H9 (cell line): ENCODE data around the gene CR1L. TPM values are rescaled to one million over a fixed set of nuclear protein-coding genes. Genes with fewer than 3 reads are reported as not detected.

ENCODE experiments used
- DNase-seq: peaks from one replicate; pipeline ENCODE4 v3.0.0-alpha.2; 2017
- H2AFZ ChIP-seq: one replicate; pipeline ENCODE4 v1.6.1; 2013; ENCODE audit warnings: mild to moderate bottlenecking, low read length, control low read depth, moderate library complexity
- H2AK5ac ChIP-seq: 2 replicates; pipeline ENCODE4 v1.6.1; 2013; ENCODE audit warnings: low read length, control low read depth, mixed read lengths; ENCODE audit not compliant: insufficient read length
- H2BK120ac ChIP-seq: one replicate; pipeline ENCODE4 v1.6.1; 2013; ENCODE audit warnings: low read depth, mild to moderate bottlenecking, low read length, control low read depth, inconsistent platforms; ENCODE audit not compliant: poor library complexity, severe bottlenecking
- H2BK12ac ChIP-seq: 2 replicates; pipeline ENCODE4 v1.6.1; 2013; ENCODE audit warnings: low read length, control low read depth, mixed read lengths, low read depth; ENCODE audit not compliant: insufficient read length
- H2BK15ac ChIP-seq: 2 replicates; pipeline ENCODE4 v1.6.1; 2013; ENCODE audit warnings: low read depth, low read length, control low read depth
- H2BK20ac ChIP-seq: one replicate; pipeline ENCODE4 v1.6.1; 2013; ENCODE audit warnings: low read depth, mild to moderate bottlenecking, low read length, control low read depth, inconsistent platforms; ENCODE audit not compliant: poor library complexity, severe bottlenecking
- H2BK5ac ChIP-seq: 2 replicates; pipeline ENCODE4 v1.6.1; 2013; ENCODE audit warnings: low read length, control low read depth, mixed read lengths; ENCODE audit not compliant: insufficient read length
- H3K14ac ChIP-seq: 2 replicates; pipeline ENCODE4 v1.6.1; 2013; ENCODE audit warnings: low read length, control low read depth; ENCODE audit not compliant: insufficient read depth
- H3K18ac ChIP-seq: 2 replicates; pipeline ENCODE4 v1.6.1; 2013; ENCODE audit warnings: low read depth, mild to moderate bottlenecking, mixed read lengths, low read length, control low read depth; ENCODE audit not compliant: insufficient read length
- H3K23ac ChIP-seq: 2 replicates; pipeline ENCODE4 v1.6.1; 2013; ENCODE audit warnings: low read length, control low read depth, mixed read lengths, low read depth; ENCODE audit not compliant: insufficient read length
- H3K23me2 ChIP-seq: 2 replicates; pipeline ENCODE4 v1.6.1; 2013; ENCODE audit warnings: low read depth, mild to moderate bottlenecking, mixed read lengths, low read length, control low read depth; ENCODE audit not compliant: insufficient read length, poor library complexity, severe bottlenecking
- H3K27ac ChIP-seq: 2 replicates; pipeline ENCODE4 v1.5.1; 2013; ENCODE audit warnings: low read length, control low read depth, mixed read lengths, low read depth; ENCODE audit not compliant: insufficient read length
- H3K27me3 ChIP-seq: 2 replicates; pipeline ENCODE4 v1.6.1; 2013; ENCODE audit warnings: low read length, control low read depth, inconsistent platforms; ENCODE audit not compliant: insufficient read depth
- H3K4ac ChIP-seq: 2 replicates; pipeline ENCODE4 v1.6.1; 2013; ENCODE audit warnings: low read depth, mild to moderate bottlenecking, control low read depth, inconsistent platforms, low read length, moderate library complexity
- H3K4me1 ChIP-seq: 2 replicates; pipeline ENCODE4 v1.6.1; 2013; ENCODE audit warnings: low read length, control low read depth, inconsistent platforms; ENCODE audit not compliant: insufficient read depth
- H3K4me2 ChIP-seq: 2 replicates; pipeline ENCODE4 v1.6.1; 2013; ENCODE audit warnings: low read length, control low read depth, mixed read lengths; ENCODE audit not compliant: insufficient read length, insufficient read depth
- H3K56ac ChIP-seq: 2 replicates; pipeline ENCODE4 v1.6.1; 2013; ENCODE audit warnings: low read depth, mild to moderate bottlenecking, mixed read lengths, low read length, control low read depth; ENCODE audit not compliant: insufficient read length
- H3K79me1 ChIP-seq: 2 replicates; pipeline ENCODE4 v1.6.1; 2013; ENCODE audit warnings: low read depth, mild to moderate bottlenecking, moderate library complexity, low read length, control low read depth, inconsistent platforms; ENCODE audit not compliant: insufficient read depth, poor library complexity, severe bottlenecking
- H3K79me2 ChIP-seq: 2 replicates; pipeline ENCODE4 v1.6.1; 2013; ENCODE audit warnings: low read length, control low read depth, inconsistent platforms; ENCODE audit not compliant: insufficient read depth
- H3K9ac ChIP-seq: 2 replicates; pipeline ENCODE4 v1.6.1; 2013; ENCODE audit warnings: low read length, control low read depth, mixed read lengths; ENCODE audit not compliant: insufficient read length; ENCODE audit errors: extremely low read depth
- H3K9me3 ChIP-seq: one replicate; pipeline ENCODE4 v1.6.1; 2013; ENCODE audit warnings: low read depth, low read length, inconsistent platforms; ENCODE audit not compliant: control insufficient read depth
- H3T11ph ChIP-seq: one replicate; pipeline ENCODE4 v1.6.1; 2013; ENCODE audit warnings: mild to moderate bottlenecking, low read length, control low read depth, inconsistent platforms
- H4K20me1 ChIP-seq: one replicate; pipeline ENCODE4 v1.6.1; 2013; ENCODE audit not compliant: control insufficient read depth, insufficient read length, insufficient read depth
- H4K5ac ChIP-seq: 2 replicates; pipeline ENCODE4 v1.6.1; 2013; ENCODE audit warnings: low read depth, mild to moderate bottlenecking, mixed read lengths, low read length, control low read depth; ENCODE audit not compliant: insufficient read length
- H4K8ac ChIP-seq: replicated peaks from 2 replicates; pipeline ENCODE4 v1.6.1; 2013; ENCODE audit warnings: low read length, control low read depth, mixed read lengths, low read depth; ENCODE audit not compliant: insufficient read length
- H4K91ac ChIP-seq: 2 replicates; pipeline ENCODE4 v1.6.1; 2013; ENCODE audit warnings: low read depth, mild to moderate bottlenecking, moderate library complexity, mixed read lengths, low read length, control low read depth; ENCODE audit not compliant: insufficient read length
- H3K27ac Mint-ChIP-seq, 3 experiments: 2 replicates in 2 of 3; 3 replicates in 1 of 3; pipeline ENCODE4 v1.8.0; 2020 to 2021; ENCODE audit warnings: mixed read lengths in 3 of 3, mild to moderate bottlenecking in 1 of 3, moderate library complexity in 1 of 3
- H3K27me3 Mint-ChIP-seq: 2 replicates; pipeline ENCODE4 v1.8.0; 2021; ENCODE audit warnings: low read depth, mild to moderate bottlenecking, moderate library complexity, mixed read lengths
- H3K36me3 Mint-ChIP-seq, 3 experiments: 2 replicates in 2 of 3; 3 replicates in 1 of 3; pipeline ENCODE4 v1.8.0; 2020 to 2021; ENCODE audit warnings: low read depth in 3 of 3, mixed read lengths in 3 of 3; ENCODE audit not compliant: insufficient read depth in 1 of 3
- H3K4me1 Mint-ChIP-seq, 2 experiments: 2 replicates each; pipeline ENCODE4 v1.8.0; 2020; ENCODE audit warnings: mixed read lengths in 2 of 2
- H3K4me3 Mint-ChIP-seq, 2 experiments: 2 replicates in 1 of 2; 3 replicates in 1 of 2; pipeline ENCODE4 v1.8.0; 2020 to 2021; ENCODE audit warnings: mild to moderate bottlenecking in 2 of 2, mixed read lengths in 2 of 2, moderate library complexity in 1 of 2
- H3K9me3 Mint-ChIP-seq, 2 experiments: 2 replicates in 1 of 2; 3 replicates in 1 of 2; pipeline ENCODE4 v1.8.0; 2020; ENCODE audit warnings: mild to moderate bottlenecking in 2 of 2, mixed read lengths in 2 of 2, moderate library complexity in 1 of 2
- CTCF ChIP-seq: fragments of 200-600 bp; sonication (generic); conservative IDR thresholded peaks from 3 replicates; pipeline ENCODE4 v1.8.0; 2021; ENCODE audit warnings: antibody characterized with exemption, mild to moderate bottlenecking
- WGBS: extraction: QIAGEN DNeasy Blood & Tissue Kit; methylation state at CpG from one replicate; pipeline ENCODE4 v1.1.7; 2013; ENCODE audit warnings: missing lambda C conversion rate, low lambda C conversion rate, mixed read lengths; ENCODE audit not compliant: insufficient read length; ENCODE audit errors: extremely low coverage; 5-methylcytosine and 5-hydroxymethylcytosine counted together
- total RNA-seq: library from RNA; stranded (reverse); gene quantifications from 2 replicates; pipeline ENCODE4 v1.2.1, GENCODE V29; 2021

CR1L gene
- total RNA-seq, 1 experiment from 2014 or later = 0.37 TPM

GRCh38 chr1:207695891-207696290 lies 51.0 kb downstream of the CR1L start:
- Histone ChIP-seq H3K27ac (no peak overlapping the region), H3K4me2 (no peak overlapping the region), H3K23me2 (no peaks in the 10 kb centered on the region), H2AK5ac (no peak overlapping the region), H3K56ac (no peak overlapping the region), H2BK12ac (no peak overlapping the region), H3K23ac (no peak overlapping the region), H3K4ac (no peak overlapping the region), H2BK20ac (no peak overlapping the region), H4K5ac (no peak overlapping the region), H2BK15ac (no peak overlapping the region), H3T11ph (no peak overlapping the region), H3K79me2 (no peaks in the 10 kb centered on the region), H2BK120ac (no peak overlapping the region), H3K9me3 (no peaks in the 10 kb centered on the region), H2BK5ac (no peak overlapping the region), H2AFZ (no peak overlapping the region), H3K27me3 (no peaks in the 10 kb centered on the region), H3K79me1 (no peaks in the 10 kb centered on the region), H3K14ac (no peak overlapping the region; the same call in 1 of the 2 replicates), H4K20me1 (no peaks in the 10 kb centered on the region), H3K4me1 (no peaks in the 10 kb centered on the region), H4K91ac (no peak overlapping the region), H4K8ac (no peak overlapping the region), H3K18ac (no peak overlapping the region), H3K9ac (no peak overlapping the region)
- peak; percentile 38 for DNase-seq
- 0 out of 5 replicates have a peak, but pooled peaks cover 0 to 2% of the 10 kb centered on the region in 2 experiments for H3K9me3 Mint-ChIP-seq
- H3K27me3 Mint-ChIP-seq = peaks cover 3% of the 10 kb centered on the region
- H3K27ac Mint-ChIP-seq = no peak overlapping the region
- WGBS = no CpG with 5 or more reads among the region's 2 CpGs
- peaks cover 2% of the 10 kb centered on the region in 2 experiments; a peak in 1 of 4 replicates for H3K4me1 Mint-ChIP-seq
- no peak overlapping the region for H3K4me3 Mint-ChIP-seq
- TF ChIP-seq CTCF = no peak
- H3K36me3 Mint-ChIP-seq = peaks cover 0 to 4% (median 0%) of the 10 kb centered on the region in 3 experiments; a peak in 1 of 7 replicates
